Raji (cell line): Measurements from ENCODE around the gene NRXN3.

ENCODE experiments used
- POLR2A ChIP-seq: IDR thresholded peaks from 2 replicates; pipeline ENCODE4 v1.6.1; 2011; ENCODE audit warnings: low read depth, low read length, control low read depth; ENCODE audit not compliant: insufficient read depth

Gene NRXN3

GRCh38 chr14:79652513-79653307 lies 1482.5 kb downstream of the NRXN3 start:
- no peak for TF ChIP-seq POLR2A

DNA sequence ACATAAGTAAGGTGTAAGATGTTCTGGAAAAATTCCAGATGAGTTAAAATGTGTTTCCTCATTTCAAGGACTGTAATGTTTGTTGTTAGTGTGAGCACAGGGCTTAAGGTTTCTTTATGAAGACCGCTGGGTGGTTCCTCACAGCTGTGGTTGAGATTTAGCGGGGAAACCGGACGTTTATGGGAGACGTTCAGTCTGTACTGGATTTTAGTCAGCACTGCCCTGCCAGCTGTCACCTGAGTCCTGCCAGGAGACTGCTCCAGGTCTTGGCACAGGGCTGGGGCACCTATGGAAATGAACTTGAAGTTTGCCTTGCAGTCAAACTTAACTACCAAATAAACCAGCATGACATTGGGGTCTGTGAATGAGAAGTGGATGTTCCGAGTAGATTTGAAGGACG lies 1485.9 kb downstream of the NRXN3 start:
- no peak for TF ChIP-seq POLR2A

GRCh38 chr14:79656496-79656895 lies 1486.3 kb downstream of the NRXN3 start:
- no peak for TF ChIP-seq POLR2A

GRCh38 chr14:79658221-79658620 lies 1488.0 kb downstream of the NRXN3 start:
- no peak for TF ChIP-seq POLR2A

- no peak for TF ChIP-seq POLR2A
Measured at GRCh38 chr14:79658769-79659168, 1488.6 kb downstream of the NRXN3 start.

- TF ChIP-seq POLR2A = no peak
Measured at GRCh38 chr14:79660053-79660939, 1490.1 kb downstream of the NRXN3 start.

DNA sequence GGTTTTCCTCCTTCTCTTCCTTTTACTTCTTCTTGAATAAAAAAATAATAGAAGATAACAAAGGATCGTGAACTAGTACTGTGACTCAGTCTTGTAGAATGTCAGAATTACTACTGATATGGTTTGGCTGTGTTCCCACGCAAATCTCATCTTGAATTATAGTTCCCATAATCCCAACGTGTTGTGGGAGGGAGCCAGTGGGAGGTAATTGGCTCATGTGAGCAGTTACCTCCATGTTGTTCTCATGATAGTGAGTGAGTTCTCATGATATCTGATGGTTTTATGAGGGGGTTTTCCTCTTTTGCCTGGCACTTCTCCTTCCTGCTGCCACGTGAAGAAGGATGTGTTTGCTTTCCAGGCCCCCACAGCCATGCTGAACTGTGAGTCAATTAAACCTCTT lies 1491.6 kb downstream of the NRXN3 start:
- no peak for TF ChIP-seq POLR2A

GRCh38 chr14:79663453-79663852 lies 1493.3 kb downstream of the NRXN3 start:
- TF ChIP-seq POLR2A = no peak

DNA sequence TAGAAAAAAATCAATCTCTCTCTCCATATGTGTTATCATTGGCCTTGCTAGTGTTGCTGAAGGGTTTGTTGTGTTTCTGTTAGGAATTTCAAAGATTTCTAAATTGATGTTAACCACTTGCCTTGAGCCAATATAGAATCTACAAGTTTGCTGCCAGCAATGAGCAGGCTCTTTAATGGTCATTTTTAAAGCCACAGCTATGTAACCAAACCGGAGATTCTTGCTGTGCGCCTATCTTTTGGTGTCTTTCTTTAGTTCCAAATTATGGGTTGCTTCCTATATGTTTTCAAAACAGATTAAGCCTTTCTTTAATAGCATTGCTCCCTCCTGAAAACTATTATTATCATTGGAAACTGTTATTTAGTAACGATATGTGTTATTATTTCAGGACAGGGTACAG lies 1495.4 kb downstream of the NRXN3 start:
- TF ChIP-seq POLR2A = no peak

- TF ChIP-seq POLR2A = no peak
Measured at GRCh38 chr14:79668951-79669350, 1498.8 kb downstream of the NRXN3 start.

DNA sequence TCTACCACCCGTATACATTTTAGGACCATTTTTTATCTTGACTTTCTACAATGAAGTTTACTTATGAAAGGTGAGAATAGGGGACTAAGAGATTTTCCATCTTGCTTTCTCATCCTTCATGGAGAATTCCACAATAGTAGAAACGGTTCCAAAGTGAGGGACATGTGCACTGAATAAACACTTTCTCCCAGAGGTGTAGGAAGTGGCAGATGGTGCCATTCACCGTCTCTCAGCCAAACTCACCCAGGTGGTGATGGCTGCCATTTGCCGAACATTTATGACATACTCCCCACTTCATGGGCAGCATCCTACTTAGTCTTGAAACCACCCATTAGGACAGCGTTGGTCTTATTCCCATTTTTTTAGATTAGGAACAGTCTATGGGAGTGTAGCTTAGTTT lies 1500.6 kb downstream of the NRXN3 start:
- no peak for TF ChIP-seq POLR2A

- TF ChIP-seq POLR2A = no peak
Measured at GRCh38 chr14:79680087-79680486, 1509.9 kb downstream of the NRXN3 start.

GRCh38 chr14:79686196-79686595 lies 1516.0 kb downstream of the NRXN3 start:
- no peak for TF ChIP-seq POLR2A

DNA sequence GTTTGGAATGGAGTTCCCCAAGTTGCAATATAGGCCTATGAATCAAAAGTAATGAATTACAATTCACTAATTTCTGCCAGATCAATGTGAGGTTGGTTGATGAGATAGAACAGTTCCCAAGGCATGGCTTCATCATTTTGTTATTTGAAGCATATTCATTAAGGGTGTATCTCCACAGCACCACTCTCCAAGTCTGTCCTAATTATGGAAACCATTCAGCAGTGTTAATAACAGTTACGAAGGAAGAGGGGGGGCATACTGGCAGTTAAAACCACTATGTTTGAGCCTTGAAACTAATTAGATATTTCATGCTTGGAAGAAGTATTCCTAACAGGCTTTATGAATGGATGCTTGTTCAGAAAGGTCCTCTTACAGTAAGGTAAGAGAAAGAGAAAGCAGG lies 1520.8 kb downstream of the NRXN3 start:
- no peak for TF ChIP-seq POLR2A

- no peak for TF ChIP-seq POLR2A
Measured at GRCh38 chr14:79693935-79694334, 1523.8 kb downstream of the NRXN3 start.

DNA sequence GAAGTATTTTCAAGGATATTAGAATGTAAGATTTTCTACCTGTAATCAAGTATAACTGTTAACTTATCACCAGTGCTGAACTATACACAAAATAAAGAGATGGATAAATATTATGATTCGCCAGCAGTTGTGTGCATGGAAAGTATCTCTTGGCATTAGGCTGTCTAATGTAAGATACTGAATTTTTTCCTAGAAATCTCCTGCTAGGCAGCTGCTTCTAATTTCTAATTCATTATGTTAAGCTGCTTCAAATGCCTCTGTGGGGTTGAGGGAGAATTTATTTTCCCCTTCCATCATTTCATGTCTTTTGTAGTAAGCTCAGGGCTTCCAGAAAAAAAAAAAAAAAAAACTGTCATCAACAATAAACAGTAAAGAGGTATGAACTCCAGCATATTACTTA lies 1525.1 kb downstream of the NRXN3 start:
- no peak for TF ChIP-seq POLR2A
